HG02852 (cell line): ENCODE measurements around the gene IL7R.

ENCODE experiments used
- ATAC-seq: cut with Tn5 transposase; IDR thresholded peaks from one replicate; pipeline ENCODE4 v1.9.1; 2021; ENCODE audit warnings: mild to moderate bottlenecking, moderate library complexity; ENCODE audit not compliant: unreplicated experiment

IL7R gene

DNA sequence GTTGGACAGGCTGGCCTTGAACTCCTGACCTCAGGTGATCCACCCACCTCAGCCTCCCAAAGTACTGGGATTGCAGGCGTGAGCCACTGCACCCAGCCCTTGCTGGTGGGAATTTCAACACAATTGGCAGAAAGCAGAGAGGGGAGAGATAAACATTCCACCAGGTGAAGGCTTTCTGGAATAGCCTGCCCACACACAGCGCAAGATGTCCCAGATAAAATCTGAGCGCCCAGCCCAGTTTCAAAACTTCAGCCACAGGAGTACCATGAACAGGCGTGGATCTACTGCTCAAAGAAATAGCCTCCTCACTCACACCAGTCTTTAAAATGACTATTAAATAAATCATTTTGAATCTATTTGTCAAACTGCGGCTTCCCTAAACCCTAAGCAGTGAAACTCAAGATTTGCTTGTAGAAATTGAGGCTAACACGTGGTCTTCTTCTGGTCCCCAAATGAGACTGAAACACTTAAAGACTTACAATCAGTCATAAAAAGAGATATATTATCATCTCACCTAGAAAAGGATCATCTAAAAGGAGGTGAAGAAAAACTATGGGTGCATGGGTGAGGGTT lies 47.0 kb downstream of the IL7R start:
- ATAC-seq: no peak

DNA sequence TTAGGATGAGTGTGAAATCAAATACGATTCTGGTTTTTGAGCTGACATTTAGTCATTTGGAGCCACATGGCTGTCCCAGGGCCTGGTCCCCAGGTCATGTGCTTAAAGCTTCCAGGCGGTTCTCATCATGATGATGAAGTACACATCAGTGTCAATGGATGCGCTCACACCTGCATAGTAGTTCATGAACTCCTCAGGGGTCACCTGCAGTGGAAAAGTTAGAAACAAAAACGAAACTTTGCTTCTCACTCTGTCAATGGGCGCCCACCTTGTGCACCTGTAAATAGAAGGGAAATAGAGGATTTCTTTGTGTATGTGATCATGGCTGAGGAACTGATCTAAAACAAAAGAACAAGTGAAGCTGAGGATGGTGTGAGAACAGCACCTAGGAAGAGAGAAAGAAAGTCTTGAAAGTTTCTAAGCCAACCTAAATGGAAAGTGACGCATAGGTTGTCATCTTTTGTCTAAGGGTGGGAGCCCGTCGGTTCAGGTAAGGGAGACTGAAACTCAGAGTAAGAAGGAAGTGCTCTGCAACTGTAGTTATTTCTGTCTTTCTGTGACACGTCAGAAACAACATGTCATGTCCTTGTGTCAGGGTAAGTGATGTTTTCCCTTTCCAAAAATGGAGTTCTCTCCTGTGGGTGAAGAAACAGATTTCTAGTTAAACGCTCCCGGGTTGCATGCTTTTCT lies 47.9 kb downstream of the IL7R start:
- peak; percentile 63 for ATAC-seq

DNA sequence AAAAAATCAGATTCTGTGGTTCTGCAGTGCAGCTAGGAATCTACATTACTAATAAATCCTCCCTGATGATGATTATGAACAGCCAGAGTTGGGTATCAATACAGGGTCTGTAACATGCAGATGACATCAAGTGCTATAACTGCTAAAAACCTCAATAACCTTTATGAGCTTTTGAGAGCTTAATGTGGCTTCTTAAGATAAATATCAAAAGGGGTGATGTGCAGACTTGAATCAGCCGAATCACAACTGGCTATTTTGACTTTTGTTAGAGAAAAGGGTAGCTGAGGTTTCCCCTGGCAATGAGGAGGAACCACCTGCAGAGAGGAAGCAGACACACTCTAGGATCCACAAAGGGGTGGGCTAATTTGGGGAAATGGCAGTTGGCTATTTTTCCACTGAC lies 51.5 kb downstream of the IL7R start:
- no peak for ATAC-seq

DNA sequence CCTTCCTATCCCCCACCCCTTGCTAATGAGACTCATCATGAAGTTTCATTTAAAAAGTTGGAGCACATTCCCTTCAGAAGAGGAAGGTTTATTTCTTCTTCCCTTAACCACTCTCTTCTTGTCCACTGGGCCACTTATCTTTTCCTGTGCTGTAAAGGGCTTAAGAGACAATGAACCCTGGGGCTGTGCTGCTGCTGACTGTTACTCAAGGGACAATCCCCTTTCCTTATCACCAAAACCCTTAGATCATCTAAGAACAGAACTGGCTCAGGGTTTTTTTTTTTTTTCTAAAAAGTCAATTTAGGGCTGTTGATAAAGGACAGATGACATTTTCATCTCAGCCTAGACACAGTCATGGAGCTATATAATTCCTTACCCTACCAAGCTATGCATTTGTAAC lies 52.1 kb downstream of the IL7R start:
- no peak for ATAC-seq

DNA sequence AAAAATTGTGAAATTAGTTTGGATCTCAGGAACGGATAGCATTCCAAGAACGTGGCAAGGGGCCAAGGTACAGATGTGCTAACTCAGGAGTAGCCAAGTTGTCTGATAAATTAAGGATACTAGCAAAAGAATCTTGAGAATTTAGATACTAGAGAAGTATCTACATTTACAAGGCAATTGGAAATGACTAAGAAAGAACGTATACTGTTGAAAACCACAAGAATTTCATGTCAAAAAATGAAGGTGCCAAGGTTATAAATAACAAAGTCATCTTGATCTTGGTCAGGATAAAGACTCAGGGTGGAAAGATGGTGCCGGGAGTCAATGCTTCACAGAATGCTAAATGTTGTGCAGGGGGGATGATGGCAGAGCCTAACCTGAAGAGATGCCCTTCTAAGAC lies 62.5 kb downstream of the IL7R start:
- no peak for ATAC-seq

DNA sequence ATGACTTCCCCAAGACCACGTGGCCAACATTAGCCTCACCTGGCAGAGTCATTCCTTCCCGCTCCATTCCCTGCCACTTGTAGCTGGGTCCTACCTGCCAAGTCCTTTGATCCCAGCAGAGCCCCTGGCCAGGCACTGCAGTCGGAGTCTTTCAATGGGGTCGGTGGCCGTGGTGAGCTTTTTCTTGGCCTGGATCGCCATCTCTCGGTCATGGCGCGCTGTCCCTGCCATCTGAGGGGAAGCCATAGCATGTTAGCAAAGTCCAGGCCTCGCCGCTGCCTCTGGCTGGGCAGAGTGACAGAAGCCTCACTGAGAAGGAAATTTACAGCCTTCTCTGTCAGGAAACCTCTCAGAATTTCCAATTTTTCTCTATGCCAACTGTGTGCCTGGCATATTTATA lies 64.2 kb downstream of the IL7R start:
- no peak for ATAC-seq

DNA sequence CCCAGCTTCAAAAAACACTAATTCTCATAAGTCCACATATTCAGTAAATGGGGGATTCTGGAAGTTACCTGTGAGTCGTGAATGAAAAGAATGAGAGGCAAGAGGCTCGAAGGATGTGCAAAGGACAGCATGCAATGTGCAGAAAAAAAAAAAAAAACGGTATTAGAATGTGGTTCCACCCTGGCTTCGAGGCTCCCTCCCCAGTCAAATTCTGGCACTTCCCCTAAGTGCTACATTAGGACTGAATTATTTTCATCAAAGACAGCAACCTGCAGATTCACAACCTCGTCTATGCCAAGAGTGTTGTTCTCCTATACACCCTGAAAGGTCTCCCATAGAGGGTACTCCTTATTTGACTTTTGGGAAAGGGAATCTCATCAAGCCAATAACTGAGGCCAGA lies 65.2 kb downstream of the IL7R start:
- ATAC-seq: no peak

DNA sequence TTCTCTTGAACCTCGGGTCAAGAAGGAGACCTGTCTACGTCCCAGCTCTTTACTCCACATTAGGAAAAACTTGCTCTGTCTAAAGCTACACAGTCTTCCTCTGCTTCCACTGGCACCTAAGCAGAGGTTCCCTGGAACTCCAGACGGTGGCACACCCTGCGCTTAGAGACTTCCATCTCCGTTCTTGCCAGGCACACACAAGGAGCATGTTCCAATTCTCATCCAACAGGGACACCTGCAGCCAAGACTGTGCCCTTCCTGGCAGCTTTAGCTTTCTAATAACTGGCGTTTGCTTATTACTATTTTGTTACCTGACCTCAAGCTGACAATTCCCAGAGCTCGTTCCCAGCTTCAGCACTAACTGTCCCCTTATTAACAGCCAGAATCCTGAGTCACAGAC lies 65.8 kb downstream of the IL7R start:
- ATAC-seq: no peak

DNA sequence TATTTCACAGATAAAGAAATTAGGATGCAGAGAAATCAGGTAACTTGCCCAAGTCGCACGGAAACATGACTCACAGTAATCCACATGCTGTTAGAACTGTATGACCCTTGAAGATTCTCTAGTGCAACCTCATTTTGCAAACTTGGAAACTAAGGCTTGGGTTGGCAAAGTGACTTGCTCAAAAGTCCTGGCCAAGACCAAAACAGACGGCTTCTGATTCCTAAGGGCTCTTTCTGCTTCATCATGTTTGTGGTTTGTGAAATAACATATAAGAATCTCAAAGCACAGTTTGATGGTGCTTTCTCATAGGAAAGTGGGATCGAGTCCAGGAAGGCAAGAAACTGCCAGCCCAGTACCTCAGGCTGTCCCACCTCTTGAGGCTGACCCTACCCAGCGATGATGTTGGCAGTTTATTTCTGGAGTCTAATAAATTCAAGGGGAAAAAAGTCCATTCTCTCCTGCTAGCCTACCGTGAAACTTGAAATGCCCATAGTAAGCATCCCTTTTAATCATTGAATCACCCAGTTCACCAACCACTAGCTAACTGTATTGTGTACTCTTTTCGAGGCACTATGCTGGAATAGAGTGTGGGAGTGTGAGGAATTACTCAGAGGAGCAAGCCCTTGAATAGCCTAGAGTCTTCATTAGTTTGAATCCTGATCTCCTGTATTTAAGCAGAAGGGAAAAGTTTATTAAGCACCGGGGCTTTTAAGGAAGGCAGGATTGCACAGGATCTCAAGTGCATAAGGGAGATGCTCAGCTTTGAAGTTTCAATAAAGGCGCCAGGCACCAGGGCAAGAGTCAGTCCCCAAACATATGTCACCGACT lies 67.6 kb downstream of the IL7R start:
- no peak for ATAC-seq

DNA sequence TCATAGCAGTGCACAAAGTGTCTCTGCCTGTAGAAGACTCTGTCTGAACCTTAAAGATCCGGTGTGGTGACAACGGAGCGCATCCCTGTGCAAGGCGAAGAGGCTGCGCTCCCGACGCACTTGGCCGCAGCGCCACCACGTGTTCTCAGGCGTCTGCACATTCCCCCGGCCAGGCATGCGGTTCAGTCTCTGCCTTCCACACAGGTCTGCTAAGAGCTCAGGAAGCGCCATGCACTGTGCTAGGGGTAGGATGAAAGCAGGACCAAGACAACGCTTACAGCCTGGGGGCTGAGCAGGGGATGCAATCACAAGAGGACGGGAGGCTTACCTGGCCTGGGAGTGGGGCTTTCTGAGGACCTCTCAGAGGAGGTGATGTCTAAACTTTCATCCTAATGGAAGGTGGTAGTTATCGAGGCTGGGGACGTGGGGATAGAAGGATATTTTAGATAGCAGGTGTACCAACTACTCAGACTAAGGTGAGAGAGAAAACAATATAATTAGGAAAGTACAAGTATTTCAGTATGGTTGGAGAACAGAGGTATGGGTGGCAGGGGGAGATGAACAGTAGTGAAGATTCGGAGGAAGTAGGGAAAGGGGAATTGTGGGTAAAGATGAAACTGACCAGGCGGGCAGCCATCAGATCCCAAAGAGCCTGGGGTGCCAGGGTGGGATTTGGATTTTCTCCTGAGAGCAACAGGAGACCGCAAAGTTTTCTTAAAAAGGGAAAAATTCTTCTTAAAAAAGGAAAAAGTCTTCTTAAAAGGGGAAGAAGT lies 68.4 kb downstream of the IL7R start:
- peak; percentile 78 for ATAC-seq

DNA sequence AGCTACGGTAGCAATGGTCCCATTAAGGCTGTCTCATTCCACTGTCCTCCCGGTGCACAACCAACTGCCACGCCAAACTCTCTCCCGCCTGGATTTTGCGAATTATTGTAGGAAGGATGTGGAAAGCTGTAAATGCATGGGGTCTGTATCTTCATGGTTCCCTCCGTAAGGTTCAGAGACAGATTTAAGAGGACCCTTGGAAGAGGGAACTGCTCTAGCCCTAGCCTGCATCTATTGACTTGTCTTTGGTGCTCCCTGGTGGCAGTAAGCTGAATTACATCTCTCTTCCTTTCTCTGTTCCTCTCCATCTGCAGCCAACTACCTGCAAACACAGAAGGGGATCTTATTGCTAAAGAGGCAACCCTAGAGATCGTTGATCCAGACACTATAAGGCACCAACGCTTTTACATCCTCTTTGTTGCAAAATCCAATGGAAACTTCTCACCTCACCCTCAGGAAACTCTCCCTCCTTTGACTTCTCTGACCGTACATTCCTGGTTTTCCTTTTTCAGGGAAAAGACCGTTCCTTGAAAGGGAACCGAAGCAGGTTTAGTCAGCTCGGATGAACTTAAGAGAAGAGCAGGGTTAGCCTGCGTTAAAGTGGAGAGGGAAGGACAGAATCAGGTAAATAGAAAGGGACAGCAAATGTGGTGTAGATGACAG lies 69.8 kb downstream of the IL7R start:
- ATAC-seq: peak; percentile 68
